Measurements from ENCODE around the gene NT5C2.

DNA sequence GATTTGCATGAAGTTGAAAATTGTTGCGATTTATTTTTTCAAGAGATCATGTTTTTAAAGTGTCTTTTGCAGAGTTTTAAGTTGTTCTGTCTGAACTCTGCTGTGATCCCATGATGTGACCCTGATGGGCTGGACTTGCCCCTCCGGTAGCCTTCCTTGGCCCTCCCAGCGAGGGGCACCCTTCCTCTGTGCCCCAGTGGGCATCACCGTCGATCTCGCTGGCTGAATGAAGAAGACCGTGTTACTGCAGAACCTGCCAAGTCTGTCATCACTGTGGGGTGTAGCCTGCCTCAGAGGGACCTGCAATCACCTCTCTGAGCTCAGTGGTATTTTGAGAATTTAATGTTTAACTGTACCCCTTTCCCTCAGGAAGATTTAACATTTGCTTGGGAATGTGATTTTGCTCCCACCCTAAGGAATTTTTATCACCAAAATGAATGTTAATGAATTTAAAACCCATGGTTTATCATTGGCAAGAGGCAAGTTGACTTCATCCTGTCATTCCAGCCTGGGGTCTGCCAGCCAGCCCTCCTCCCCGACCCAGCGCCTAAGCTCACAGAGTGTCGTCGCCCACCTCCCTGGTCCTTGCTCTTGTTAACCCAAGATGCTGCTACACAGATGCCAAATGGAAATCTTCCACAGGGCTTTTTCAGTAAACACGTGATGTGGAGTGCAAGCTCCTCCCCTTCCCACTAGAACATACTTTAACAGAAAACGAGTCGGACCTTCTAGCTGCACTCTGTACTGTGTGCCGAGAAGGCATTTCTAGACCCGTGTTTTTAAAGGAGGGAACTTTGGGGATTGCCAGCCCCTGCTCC is 115.4 kb downstream of the NT5C2 start:
- TF ChIP-seq PATZ1 (CRISPR knock-in tag; IDR thresholded peaks at IDR 0.05; ENCODE audit: borderline replicate concordance): no peak
- no peak for TF ChIP-seq RARB (CRISPR knock-in tag; IDR thresholded peaks at IDR 0.05)
- TF ChIP-seq ZFP30 (CRISPR knock-in tag; IDR thresholded peaks at IDR 0.05): no peak
- TF ChIP-seq ARNTL (CRISPR knock-in tag; IDR thresholded peaks at IDR 0.05; ENCODE audit: borderline replicate concordance, low read depth): no peak
- no peak for TF ChIP-seq PPARA (CRISPR knock-in tag; IDR thresholded peaks at IDR 0.05; ENCODE audit: borderline replicate concordance)
- TF ChIP-seq ISL1 (CRISPR knock-in tag; IDR thresholded peaks at IDR 0.05): no peak
- no peak for TF ChIP-seq ZFP3 (CRISPR knock-in tag; IDR thresholded peaks at IDR 0.05)
- TF ChIP-seq, protein P1, sequence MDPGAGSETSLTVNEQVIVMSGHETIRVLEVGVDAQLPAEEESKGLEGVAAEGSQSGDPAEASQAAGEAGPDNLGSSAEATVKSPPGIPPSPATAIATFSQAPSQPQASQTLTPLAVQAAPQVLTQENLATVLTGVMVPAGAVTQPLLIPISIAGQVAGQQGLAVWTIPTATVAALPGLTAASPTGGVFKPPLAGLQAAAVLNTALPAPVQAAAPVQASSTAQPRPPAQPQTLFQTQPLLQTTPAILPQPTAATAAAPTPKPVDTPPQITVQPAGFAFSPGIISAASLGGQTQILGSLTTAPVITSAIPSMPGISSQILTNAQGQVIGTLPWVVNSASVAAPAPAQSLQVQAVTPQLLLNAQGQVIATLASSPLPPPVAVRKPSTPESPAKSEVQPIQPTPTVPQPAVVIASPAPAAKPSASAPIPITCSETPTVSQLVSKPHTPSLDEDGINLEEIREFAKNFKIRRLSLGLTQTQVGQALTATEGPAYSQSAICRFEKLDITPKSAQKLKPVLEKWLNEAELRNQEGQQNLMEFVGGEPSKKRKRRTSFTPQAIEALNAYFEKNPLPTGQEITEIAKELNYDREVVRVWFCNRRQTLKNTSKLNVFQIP (CRISPR knock-in tag; IDR thresholded peaks at IDR 0.05; ENCODE audit: borderline replicate concordance, low read depth): no peak
- no peak for TF ChIP-seq SNAI2 (CRISPR knock-in tag; IDR thresholded peaks at IDR 0.05)
- TF ChIP-seq TCF4 (CRISPR knock-in tag; IDR thresholded peaks at IDR 0.05; ENCODE audit: borderline replicate concordance): no peak
- TF ChIP-seq ZNF565 (CRISPR knock-in tag; conservative IDR thresholded peaks at IDR 0.05; ENCODE audit: low read depth): no peak
- TF ChIP-seq TSHZ2 (CRISPR knock-in tag; IDR thresholded peaks at IDR 0.05): no peak
- TF ChIP-seq GLIS3 (CRISPR knock-in tag; IDR thresholded peaks at IDR 0.05): no peak
- no peak for TF ChIP-seq TOX (CRISPR knock-in tag; IDR thresholded peaks at IDR 0.05; ENCODE audit: borderline replicate concordance)
